IPS-15b (cell line): Measurements from ENCODE around the gene MSI2.

Source experiments
- H3K27me3 ChIP-seq: one replicate; pipeline ENCODE4 v1.6.1; 2013; ENCODE audit warnings: low read length; ENCODE audit not compliant: control insufficient read depth, insufficient read depth
- H3K36me3 ChIP-seq: one replicate; pipeline ENCODE4 v1.6.1; 2013; ENCODE audit warnings: low read length; ENCODE audit not compliant: control insufficient read depth, insufficient read depth
- H3K4me1 ChIP-seq: one replicate; pipeline ENCODE4 v1.6.1; 2013; ENCODE audit warnings: mild to moderate bottlenecking, low read length; ENCODE audit not compliant: control insufficient read depth, insufficient read depth
- H3K4me3 ChIP-seq: one replicate; pipeline ENCODE4 v1.5.1; 2013; ENCODE audit warnings: low read depth, low read length
- H3K9ac ChIP-seq: one replicate; pipeline ENCODE4 v1.6.1; 2013; ENCODE audit warnings: low read depth, mild to moderate bottlenecking, low read length
- H3K9me3 ChIP-seq: one replicate; pipeline ENCODE4 v1.6.1; 2013; ENCODE audit warnings: mild to moderate bottlenecking, low read length; ENCODE audit not compliant: control insufficient read depth, insufficient read depth

The MSI2 gene

GRCh38 chr17:57313097-57313835 is 56.9 kb downstream of the MSI2 start:
- no peaks in the 10 kb centered on the region for H3K9me3 ChIP-seq
- peak overlapping the region; percentile 22 for H3K4me3 ChIP-seq
- peak overlapping the region; percentile 61 for H3K9ac ChIP-seq
- H3K27me3 ChIP-seq = no peaks in the 10 kb centered on the region
- H3K4me1 ChIP-seq = peaks cover 20% of the 10 kb centered on the region
- H3K36me3 ChIP-seq = no peaks in the 10 kb centered on the region

- Histone ChIP-seq H3K9me3 (no peaks in the 10 kb centered on the region), H3K4me3 (no peak overlapping the region), H3K9ac (no peak overlapping the region), H3K36me3 (peaks cover 2% of the 10 kb centered on the region), H3K27me3 (no peaks in the 10 kb centered on the region), H3K4me1 (peaks cover 23% of the 10 kb centered on the region)
Observed at GRCh38 chr17:57315061-57316015, 59.0 kb downstream of the MSI2 start.

GRCh38 chr17:57316361-57316760 is 60.0 kb downstream of the MSI2 start:
- H3K9me3 ChIP-seq = no peaks in the 10 kb centered on the region
- H3K27me3 ChIP-seq = no peaks in the 10 kb centered on the region
- H3K4me1 ChIP-seq = peaks cover 23% of the 10 kb centered on the region
- no peak overlapping the region for H3K9ac ChIP-seq
- no peak overlapping the region for H3K4me3 ChIP-seq
- H3K36me3 ChIP-seq = peaks cover 2% of the 10 kb centered on the region

- H3K4me1 ChIP-seq = peaks cover 20% of the 10 kb centered on the region
- no peaks in the 10 kb centered on the region for H3K9me3 ChIP-seq
- peaks cover 2% of the 10 kb centered on the region for H3K36me3 ChIP-seq
- no peak overlapping the region for H3K4me3 ChIP-seq
- H3K9ac ChIP-seq = no peak overlapping the region
- no peaks in the 10 kb centered on the region for H3K27me3 ChIP-seq
Observed at GRCh38 chr17:57317079-57317478, 60.8 kb downstream of the MSI2 start.

GRCh38 chr17:57318913-57319312 is 62.6 kb downstream of the MSI2 start:
- Histone ChIP-seq H3K9me3 (no peaks in the 10 kb centered on the region), H3K4me1 (peaks cover 5% of the 10 kb centered on the region), H3K27me3 (no peaks in the 10 kb centered on the region), H3K9ac (no peak overlapping the region), H3K4me3 (no peak overlapping the region), H3K36me3 (peaks cover 2% of the 10 kb centered on the region)

GRCh38 chr17:57319806-57320205 is 63.5 kb downstream of the MSI2 start:
- Histone ChIP-seq H3K9me3 (no peaks in the 10 kb centered on the region), H3K4me3 (no peak overlapping the region), H3K9ac (no peak overlapping the region), H3K4me1 (peaks cover 3% of the 10 kb centered on the region), H3K36me3 (peaks cover 2% of the 10 kb centered on the region), H3K27me3 (no peaks in the 10 kb centered on the region)

GRCh38 chr17:57323391-57323790 is 67.1 kb downstream of the MSI2 start:
- Histone ChIP-seq H3K4me3 (no peak overlapping the region), H3K27me3 (no peaks in the 10 kb centered on the region), H3K9me3 (no peaks in the 10 kb centered on the region), H3K36me3 (peaks cover 2% of the 10 kb centered on the region), H3K9ac (no peak overlapping the region), H3K4me1 (peaks cover 3% of the 10 kb centered on the region)

GRCh38 chr17:57324060-57324459 is 67.7 kb downstream of the MSI2 start:
- Histone ChIP-seq H3K9ac (no peak overlapping the region), H3K4me1 (peaks cover 3% of the 10 kb centered on the region), H3K27me3 (no peaks in the 10 kb centered on the region), H3K9me3 (no peaks in the 10 kb centered on the region), H3K4me3 (no peak overlapping the region), H3K36me3 (no peaks in the 10 kb centered on the region)

- no peaks in the 10 kb centered on the region for H3K27me3 ChIP-seq
- H3K9ac ChIP-seq = no peak overlapping the region
- H3K36me3 ChIP-seq = no peaks in the 10 kb centered on the region
- H3K4me1 ChIP-seq = peaks cover 3% of the 10 kb centered on the region
- no peak overlapping the region for H3K4me3 ChIP-seq
- no peaks in the 10 kb centered on the region for H3K9me3 ChIP-seq
Observed at GRCh38 chr17:57324631-57325030, 68.3 kb downstream of the MSI2 start.

- no peak overlapping the region for H3K4me3 ChIP-seq
Observed at GRCh38 chr17:57326336-57326735, 70.0 kb downstream of the MSI2 start.

GRCh38 chr17:57326764-57327163 is 70.4 kb downstream of the MSI2 start:
- Histone ChIP-seq H3K4me1 (peaks cover 5% of the 10 kb centered on the region), H3K9ac (no peak overlapping the region), H3K9me3 (no peaks in the 10 kb centered on the region), H3K27me3 (no peaks in the 10 kb centered on the region), H3K4me3 (no peak overlapping the region), H3K36me3 (no peaks in the 10 kb centered on the region)

More at GRCh38 chr17:57326336-57326735, 70.0 kb downstream of the MSI2 start:
- H3K9ac ChIP-seq = no peak overlapping the region
- no peaks in the 10 kb centered on the region for H3K36me3 ChIP-seq
- peaks cover 2% of the 10 kb centered on the region for H3K4me1 ChIP-seq
- no peaks in the 10 kb centered on the region for H3K9me3 ChIP-seq
- no peaks in the 10 kb centered on the region for H3K27me3 ChIP-seq
